Body of pancreas (tissue), 4 donors: Measurements from ENCODE around the gene MRGPRG.

Source experiments
- CTCF ChIP-seq, 7 experiments: fragments of 450-650 bp in 4 of 7; fragments of 200-600 bp in 3 of 7; sonication (generic) in 3 of 7; IDR thresholded peaks; one replicate each; pipeline ENCODE4 v1.5.1; 2016 to 2019; ENCODE audit warnings: antibody characterized with exemption in 7 of 7
- POLR2A ChIP-seq, 3 donors: fragments of 450-650 bp; IDR thresholded peaks; one replicate each; pipeline ENCODE4 v1.6.1; 2016; ENCODE audit warnings: antibody characterized with exemption in 3 of 3, mild to moderate bottlenecking in 2 of 3

GRCh38 chr11:3208272-3208671 lies 10.3 kb downstream of the MRGPRG start:
- TF ChIP-seq CTCF (IDR thresholded peaks at IDR 0.05): no peak
- no peak for TF ChIP-seq POLR2A (IDR thresholded peaks at IDR 0.05)
